ENCODE results near the gene PCDH12. TPM values are rescaled to one million over a fixed set of nuclear protein-coding genes. Genes with fewer than 3 reads are reported as not detected.
"Not testable (repeated sequence)": the region's sequence is repeated elsewhere in the genome, so short reads cannot be mapped to it uniquely, and the experiment has no call there.

PCDH12 gene
- total RNA-seq, 1 experiment from 2014 or later: not detected

DNA sequence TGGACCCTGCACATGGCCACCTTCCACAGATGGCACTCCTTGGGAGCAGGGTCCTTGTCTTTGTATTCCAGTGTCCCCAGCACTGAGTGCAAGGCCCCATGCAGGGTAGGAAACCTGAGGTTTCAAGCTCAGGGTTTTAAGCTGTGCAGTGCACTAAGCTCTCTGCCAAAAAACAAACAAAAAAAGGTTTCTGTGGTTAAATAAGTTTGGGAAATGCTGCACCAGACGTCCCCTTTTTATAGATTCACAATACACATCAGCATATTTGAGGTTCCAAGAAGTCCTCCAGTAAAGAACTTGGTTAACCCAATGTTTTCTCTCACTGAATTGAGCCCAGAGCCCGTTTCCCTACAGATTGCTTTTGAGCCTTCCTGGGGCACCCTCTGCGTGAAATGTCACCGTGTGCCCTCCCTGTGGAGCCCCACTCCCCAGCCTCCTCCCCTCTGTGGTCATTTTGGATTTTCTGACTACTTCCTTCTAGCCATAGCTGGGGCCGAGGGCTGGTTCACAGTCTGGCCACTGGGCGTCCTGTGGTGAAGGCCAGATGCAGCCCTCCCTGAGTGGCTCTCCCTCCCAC lies 17.2 kb downstream of the PCDH12 start:
- peak; percentile 23 for DNase-seq (ENCODE audit: low spot score)

DNA sequence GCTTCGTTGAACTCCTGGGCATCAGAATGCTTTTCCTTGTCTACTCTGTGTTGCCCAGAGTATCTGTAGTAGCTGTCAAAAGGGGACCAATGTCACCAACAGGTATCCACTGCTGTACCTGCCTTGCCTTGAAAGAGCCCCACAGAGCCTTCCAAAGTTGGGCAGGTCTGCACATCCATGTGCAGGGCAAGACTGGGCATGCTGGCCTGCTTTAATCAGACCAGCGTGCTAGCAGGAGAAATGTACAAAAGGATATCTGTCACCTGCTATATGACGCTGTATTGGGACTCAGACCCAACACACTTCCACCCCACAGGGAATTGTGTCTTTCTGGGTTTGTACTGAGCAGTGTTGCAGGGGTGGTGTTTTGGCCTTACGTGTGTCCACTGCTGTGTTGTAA lies 22.5 kb downstream of the PCDH12 start:
- no peak for DNase-seq (ENCODE audit: low spot score)

DNA sequence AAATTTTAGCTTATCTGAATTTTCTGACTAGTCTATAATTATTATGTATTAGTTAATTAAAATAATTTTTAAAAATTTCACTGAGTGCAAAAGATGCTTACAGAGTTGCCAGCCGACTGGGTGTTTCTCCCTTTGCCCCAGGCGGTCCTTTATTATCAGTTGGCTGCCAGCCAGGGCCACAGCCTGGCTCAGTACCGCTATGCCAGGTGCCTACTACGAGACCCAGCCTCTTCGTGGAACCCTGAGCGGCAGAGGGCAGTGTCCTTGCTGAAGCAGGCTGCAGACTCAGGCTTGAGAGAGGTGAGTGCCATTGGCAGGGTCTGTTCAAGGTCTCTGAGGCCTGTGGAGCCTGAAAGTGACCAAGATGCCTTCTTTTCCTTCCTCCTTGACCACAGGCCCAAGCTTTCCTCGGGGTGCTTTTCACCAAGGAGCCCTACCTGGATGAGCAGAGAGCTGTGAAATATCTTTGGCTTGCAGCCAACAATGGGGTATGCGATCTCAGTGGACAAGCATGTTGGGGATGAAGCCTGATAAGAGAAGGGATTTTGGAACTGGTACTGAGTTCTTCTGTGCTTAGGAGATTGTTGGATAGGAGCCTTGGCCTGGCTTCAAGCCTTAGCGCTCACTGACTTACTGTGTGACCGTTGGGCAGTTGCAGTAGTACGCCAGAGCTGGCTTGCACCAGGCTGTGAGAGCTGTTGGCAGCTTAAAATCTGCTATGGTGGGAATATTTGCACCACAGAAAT lies 23.7 kb downstream of the PCDH12 start:
- peak; percentile 23 for DNase-seq (ENCODE audit: low spot score)

DNA sequence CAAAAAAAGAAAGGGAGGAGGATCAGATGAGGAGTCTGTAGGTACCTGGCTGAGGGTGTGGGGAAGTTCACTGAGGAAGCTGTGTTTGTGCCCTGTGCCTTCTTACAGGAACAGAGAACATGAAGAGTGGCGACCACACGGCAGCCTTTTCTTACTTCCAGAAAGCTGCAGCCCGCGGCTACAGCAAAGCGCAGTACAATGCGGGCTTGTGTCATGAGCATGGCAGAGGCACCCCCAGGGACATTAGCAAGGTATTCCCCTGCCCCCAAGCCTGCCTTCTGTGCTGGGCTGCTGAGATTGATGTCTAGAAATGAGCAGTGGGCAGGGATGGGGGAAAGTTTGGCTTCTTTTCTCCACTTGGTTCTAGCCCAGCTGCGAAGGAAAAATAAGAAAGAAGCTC lies 24.9 kb downstream of the PCDH12 start:
- no peak for DNase-seq (ENCODE audit: low spot score)

DNA sequence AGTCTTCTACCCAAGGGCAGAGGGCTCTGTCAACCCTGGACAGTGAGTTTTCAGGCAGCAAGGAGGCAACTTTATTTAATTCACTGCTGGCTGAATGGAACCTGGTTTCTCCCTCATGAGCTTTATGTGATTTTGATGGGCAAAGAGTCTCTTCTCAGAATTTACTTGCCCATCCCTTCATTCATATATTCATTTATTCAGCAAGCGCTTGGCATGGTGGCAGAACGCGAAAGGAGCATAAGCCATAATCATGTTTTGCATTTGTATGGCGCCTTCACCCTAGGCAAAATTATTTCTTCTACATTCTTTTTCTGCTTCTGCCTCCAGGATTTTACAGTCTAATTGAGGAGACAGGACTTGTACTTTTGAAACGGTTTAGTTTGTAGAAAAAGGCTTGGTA lies 26.3 kb downstream of the PCDH12 start:
- no peak for DNase-seq (ENCODE audit: low spot score)

DNA sequence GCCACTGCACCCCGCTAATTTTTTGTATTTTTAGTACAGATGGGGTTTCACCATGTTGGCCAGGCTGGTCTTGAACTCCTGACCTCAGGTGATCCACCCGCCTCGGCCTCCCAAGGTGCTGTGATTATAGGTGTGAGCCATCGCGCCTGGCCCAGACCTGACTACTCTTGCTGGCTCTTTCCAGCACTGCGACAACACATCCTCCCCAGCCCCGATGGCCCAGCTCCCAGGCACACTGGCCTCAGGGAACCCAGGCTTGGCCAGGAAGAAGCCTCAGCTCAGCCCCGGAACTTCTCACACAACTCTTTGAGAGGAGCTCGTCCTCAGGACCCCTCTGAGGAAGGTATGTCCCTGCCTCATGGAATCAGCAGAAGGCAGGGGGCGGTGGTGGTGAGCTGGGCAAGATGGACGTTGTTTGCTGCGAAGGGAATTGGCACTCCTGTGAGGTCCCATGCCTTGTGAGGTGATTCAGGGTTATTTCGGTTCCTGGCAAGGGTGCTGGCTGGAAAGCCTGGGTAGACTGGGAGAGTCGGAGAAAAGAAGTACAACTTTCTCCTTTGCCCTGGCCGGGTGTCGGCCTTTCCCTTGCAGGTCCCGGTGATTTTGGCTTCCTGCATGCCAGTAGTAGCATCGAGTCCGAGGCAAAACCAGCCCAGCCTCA lies 28.5 kb downstream of the PCDH12 start:
- DNase-seq (ENCODE audit: low spot score): no peak

DNA sequence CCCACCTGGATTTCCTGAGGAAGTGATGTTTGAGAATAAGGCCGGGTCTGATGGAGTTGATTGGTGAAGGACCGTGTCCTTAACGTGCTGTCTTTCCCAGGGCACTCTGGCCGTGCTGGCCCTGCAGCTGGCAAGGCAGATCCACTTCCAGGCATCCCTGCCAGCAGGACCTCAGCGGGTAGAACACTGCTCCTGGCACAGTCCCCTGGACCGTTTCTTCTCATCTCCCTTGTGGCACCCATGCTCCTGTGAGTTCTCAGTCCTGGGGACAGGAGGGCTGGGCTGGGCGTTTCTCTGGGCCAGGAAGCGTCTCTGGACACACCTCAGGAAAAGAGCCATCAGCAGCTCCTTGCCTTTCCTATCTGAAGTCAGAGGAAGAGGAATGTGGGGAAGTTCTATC lies 30.0 kb downstream of the PCDH12 start:
- no peak for DNase-seq (ENCODE audit: low spot score)

DNA sequence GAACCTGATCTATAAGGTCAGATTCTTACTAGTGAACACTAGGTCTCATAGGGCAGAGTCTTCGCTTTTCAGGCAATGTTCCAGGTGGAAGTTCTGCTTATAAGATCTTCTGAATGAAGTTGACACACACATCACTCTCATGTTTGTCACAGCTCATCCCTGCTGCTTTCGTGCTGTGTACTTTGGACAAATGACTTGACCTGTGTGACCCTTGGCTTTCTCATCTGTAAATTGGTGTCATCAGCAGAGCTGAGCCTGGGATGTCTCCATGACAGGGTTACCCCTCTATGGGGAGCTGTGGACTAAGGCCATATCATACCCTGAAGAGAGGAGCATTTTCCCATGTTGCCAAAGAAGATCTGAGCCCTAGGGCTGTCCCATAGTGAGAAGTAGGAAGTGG lies 31.6 kb downstream of the PCDH12 start:
- no peak for DNase-seq (ENCODE audit: low spot score)

DNA sequence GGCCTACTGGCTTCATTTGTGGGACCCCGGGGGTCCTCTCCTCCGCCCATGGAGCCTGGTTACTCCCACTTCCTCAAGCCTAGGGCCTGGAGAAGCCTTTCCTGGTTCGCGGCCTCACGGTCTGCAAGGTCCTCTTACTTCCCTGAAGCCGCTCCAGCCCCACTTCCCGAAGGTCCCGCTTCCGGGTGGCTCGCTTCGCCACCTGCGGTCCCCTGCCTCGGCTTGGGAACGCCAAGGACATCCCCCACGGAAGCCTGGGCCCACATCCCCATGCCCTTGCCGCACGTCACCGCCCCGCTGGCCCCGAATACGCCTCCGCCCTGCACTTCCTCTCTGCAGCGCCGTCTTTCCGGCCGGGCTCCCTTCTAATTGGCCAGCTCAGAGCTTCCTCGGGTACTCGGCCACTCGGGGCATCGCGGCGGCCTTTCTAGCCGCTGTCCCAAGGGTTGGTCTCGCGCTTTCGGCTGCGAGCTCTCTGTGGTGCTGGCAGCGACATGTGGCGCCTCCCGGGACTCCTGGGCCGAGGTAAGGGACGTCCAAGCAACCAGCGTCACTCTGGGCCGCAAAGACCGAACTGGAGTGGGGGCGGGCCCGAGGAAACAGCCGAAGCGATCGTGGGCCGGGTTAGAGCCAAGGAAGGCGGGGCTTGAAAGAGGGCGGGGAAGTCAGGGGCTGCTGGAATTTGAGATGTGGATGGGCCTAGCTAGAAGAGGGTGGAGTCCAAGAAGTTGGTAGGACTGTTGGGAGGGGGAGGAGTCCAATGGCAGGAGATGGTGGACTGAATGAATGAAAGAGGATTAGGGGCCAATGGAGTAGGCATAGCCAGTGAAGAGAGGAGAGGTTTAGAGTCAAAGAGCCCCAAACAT lies 34.3 kb downstream of the PCDH12 start, which contains the start of gene DELE1:
TSS of gene DELE1 (plus strand) at position 424 of the 866 bp plus-strand sequence. CDS start at position 495, 71 bp downstream.
- DNase-seq (ENCODE audit: low spot score): peak; percentile 93

DNA sequence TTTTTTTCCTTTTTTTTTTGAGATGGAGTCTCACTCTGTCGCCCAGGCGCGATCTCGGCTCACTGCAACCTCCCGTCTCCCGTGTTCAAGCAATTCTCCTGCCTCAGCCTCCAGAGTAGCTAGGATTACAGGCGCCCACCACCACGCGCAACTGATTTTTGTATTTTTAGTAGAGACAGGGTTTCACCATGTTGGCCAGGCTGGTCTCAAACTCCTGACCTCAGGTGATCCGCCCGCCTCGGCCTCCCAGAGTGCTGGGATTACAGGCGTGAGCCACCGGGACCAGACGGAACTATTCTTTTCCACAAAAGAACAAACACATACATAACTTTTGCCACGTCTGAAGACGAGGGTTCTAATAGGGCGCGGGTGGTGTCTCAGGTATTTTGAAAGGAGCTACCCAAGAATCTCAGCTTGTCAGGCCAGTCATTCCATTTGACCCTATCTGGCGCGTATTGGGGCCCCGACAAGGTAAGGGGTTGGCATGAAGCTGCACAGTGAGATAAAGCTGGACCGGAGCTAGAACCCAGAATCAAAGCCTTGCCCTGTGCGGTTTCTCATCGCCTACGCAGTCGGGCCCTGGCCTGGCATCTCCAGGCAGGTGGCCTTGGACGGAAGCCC lies 35.1 kb downstream of the PCDH12 start:
- DNase-seq (ENCODE audit: low spot score): not testable (repeated sequence)

DNA sequence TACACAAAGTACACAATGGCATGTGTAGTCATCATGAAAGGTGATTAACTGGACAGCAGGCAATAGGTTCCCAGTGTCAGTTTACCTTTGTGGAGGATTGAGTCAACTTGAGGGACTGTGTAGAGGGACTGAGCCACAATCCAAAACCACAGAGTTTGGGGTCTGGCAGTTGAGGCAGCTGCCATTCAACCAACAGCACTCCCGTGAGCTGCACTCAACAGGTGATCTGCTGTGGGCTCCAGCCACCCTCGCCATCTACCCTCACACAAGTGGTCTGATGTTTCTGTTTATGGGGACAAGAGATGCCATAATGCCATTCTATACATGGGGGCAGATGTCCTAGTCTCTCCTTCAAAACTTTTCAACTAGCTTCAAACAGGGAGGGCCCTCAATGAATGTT lies 37.2 kb downstream of the PCDH12 start:
- no peak for DNase-seq (ENCODE audit: low spot score)

DNA sequence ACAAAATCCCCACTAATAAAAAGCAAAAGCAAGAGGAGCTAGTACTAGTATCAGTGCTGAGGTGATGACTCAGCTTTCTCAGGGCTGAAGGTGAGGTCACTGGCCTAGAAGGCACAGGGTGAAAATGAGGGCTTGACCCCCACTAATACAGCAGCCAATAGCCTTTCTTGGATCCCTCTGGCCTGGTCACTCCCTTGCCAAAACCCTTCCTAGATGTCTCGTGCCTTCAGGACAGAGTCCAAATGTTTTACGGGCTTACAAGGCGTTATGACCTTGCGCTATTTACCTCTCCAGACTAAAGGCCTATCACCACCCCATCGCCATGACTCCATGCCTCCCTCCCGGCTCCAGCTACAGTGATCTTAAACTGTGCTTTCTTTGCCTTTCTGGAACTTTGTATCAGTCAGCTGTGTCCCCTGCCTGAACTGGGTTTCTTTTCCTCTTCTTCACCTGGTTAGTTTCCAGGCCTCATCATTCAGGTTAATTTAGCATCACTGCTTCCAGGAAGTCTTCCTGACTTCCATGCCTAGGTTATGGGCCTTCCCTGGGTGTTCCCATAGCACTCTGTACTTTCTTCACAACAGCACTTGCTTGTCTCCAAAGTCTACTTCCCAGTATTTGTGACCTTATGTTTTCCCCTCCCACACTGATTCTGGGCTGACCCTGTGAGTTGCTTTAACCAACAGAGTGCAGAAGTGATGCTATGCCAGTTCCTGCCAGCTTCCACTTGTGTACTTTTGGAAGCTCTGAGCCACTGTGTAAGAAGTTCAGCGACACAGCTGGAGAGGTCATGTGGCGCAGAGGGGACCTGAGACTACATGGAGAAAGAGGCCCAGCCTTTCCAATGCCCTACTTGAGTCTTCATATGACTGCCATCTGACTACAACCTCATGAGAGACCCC lies 38.5 kb downstream of the PCDH12 start:
- no peak for DNase-seq (ENCODE audit: low spot score)

DNA sequence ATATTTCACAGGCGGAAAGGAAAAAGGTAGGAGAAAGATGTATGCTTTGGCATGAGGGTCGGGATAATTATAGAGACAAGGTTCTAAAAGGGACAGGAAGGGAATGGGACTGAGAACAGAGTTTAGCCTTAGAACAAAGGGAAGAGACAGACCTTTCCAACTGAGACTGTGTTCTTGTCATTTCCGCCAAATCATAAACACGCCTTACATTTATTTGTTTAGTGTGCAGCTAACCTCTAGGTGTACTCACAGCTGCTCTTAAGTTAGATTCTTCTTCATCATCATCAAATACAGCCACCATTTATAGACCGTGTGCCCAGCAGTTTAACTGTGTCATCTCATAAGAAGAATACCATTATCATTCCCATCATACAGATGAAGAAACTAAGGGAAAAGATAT lies 40.2 kb downstream of the PCDH12 start:
- no peak for DNase-seq (ENCODE audit: low spot score)

DNA sequence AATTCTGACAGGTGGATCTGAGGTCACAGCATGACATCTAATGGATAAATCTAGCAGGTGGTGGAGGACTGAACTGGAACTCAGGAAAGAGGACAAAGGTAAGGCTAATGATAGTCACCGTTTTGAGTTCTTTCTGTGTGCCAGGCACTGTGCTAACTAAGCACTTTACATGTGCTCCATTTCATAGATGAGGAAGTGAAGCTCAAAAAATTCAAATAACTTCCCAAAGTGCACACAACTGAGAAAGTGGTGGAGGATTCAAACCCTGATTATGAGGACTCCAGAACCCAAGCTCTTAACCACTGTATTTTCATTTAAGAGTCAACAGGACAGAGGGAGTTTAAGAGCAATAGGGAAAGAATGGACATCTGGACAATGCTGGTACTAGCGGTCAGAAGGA lies 41.5 kb downstream of the PCDH12 start:
- DNase-seq (ENCODE audit: low spot score): no peak

DNA sequence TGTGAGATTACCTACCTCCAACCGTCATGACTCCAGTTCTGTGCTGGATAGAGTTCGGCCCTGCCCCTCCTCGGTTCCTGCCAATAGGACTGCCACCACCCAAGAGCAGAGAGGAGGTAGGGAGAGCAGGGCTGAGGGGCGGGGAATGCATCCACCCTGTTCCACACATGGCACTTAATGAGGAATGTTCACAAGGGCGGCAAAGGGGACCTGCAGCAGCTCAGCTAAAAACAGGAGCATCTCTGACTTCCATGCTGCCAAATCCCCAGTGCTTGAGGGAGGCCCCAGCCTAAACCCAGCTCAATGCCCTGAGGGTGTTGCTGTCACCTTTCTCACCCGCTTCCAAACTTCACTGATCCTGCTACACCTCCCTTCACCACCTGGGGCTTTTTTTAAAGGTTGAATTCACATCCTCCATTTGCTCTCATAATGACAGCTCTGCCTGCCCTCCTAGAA lies 42.1 kb downstream of the PCDH12 start:
- DNase-seq (ENCODE audit: low spot score): peak; percentile 19

DNA sequence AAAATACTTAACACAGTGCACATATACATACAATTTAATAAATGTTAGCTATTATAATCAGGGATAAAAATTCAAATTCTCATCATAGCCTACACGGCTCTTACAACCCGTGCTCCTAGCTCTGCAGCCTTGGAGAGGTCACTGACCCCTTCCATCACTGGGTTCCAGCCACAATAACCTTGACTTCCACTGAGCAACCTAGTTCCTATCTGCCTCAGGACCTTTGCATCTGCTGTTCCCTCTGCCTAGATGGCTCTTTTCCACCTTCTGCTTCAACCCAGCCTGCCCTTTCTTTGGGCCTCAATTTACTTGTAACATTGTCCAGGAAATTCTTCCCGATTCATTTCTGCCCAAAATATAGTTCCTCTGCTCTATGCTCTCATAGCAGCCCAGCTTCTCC lies 43.2 kb downstream of the PCDH12 start:
- no peak for DNase-seq (ENCODE audit: low spot score)

DNA sequence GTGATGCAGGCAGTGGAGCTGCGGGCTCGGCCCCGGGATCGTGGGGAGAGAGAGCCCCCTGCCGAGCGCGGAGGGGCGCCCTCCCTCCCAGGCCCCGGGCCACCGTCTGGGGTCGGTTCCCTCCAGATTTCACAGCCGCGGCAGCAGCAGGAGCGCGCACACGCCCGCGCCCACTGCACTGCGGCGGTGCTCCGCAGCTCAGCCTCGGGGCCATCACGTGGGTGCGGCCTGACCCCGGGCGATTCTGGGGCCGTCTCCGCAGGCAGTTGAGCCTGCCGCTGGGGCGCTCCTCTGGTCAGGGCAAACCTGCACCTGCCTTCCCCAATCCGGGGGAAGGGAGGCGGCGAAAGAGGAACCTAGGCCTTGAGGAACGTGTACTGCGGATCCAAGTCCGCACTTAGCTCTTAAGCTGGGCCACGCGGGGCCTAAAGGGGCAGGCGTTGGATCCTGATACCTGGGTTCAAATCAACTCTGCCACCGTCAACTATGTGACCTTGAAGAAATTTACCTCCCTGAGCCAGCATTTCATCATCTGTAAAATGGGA lies 43.7 kb downstream of the PCDH12 start:
- no peak for DNase-seq (ENCODE audit: low spot score)

DNA sequence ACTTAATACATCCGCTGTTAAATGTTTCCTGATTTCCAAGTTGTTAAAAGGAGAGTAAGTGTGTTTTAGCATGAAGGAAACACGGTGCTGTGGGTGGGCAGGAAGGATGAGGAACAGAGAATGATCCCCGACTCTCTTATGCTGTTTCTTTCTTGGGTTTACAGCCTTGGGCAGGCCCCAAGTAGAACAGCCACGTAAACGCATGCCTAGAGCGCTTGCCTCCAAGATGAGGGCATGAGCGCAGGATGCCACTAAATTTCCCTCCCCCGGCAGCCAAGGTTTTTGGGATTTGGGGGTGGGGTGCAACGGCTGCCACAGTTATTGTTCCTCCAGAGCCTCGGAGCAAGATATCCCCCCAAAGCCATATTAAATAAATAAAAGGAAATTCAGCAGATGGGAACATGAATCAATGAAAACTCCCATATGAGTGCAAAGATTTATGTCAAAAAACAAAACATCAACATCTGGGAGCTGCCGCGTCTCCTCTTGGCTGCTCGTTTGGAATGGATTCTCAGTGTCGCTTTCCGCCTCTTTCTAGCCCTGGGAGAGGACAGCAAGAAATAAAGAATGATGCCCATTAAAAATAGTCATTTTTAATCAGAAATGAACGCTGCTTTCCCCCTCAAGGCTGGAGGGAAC lies 44.3 kb downstream of the PCDH12 start:
- DNase-seq (ENCODE audit: low spot score): no peak

DNA sequence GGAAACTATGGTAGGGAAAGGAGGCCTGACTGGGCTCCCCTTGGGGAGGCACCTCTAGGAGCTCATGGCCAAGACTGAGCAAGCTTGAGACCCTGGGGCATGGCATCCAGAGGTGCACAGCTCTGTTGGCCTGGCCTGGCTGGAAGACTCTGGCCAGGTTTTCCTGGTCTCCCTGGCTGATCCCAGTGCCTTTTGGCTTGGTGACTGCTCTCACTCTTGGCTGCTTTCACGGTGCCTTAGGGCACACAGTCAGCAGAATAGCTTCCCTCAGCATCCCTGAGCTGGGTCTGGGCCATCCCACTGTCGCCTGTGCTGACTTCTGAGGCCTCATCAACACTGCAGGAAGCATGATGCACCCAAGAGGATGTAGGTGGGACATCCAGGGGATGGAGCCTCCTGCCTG lies 47.7 kb downstream of the PCDH12 start:
- no peak for DNase-seq (ENCODE audit: low spot score)

DNA sequence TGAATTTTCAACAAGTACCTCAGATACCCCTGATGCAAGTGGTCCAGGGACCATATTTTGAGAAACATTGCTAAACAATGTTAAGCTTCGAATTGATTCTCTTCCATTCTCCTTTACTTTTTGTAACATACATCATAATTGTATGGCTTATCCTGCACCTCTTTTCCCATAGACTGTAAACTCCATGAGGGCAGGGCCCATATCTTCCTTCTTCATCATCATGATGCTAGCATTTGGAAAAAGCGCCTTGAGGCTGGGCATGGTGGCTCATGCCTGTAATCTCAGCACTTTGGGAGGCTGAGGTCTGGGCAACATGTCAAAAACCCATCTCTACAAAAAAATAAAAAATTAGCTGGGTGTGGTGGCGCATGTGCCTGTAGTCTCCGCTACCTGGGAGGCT lies 48.8 kb downstream of the PCDH12 start:
- DNase-seq (ENCODE audit: low spot score): no peak

Measured in HT-29 (cell line).